GM19467 (cell line): ENCODE results near the gene PPT2.
"Not testable (repeated sequence)": the region's sequence is repeated elsewhere in the genome, so short reads cannot be mapped to it uniquely, and the experiment has no call there.

Experiments used
- ATAC-seq: cut with Tn5 transposase; IDR thresholded peaks from one replicate; pipeline ENCODE4 v1.9.1; 2021; ENCODE audit warnings: mild to moderate bottlenecking, moderate library complexity; ENCODE audit not compliant: unreplicated experiment

The PPT2 gene

DNA sequence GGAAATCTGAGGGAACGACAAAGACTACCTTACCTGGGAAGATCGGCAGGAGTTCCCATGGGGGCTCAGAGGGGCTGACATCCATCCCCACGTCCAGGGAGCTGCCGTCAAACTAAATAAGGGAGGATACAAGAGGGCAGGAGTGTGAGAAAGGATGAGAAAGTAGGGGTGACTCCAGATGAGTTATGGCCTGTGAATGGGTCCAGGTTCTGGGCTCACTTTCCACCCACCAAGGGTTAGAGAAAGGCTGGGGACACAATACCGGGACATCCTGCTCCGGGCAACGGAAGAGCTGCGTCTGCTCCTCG, 26.6 kb upstream of the PPT2 start:
- no peak for ATAC-seq

DNA sequence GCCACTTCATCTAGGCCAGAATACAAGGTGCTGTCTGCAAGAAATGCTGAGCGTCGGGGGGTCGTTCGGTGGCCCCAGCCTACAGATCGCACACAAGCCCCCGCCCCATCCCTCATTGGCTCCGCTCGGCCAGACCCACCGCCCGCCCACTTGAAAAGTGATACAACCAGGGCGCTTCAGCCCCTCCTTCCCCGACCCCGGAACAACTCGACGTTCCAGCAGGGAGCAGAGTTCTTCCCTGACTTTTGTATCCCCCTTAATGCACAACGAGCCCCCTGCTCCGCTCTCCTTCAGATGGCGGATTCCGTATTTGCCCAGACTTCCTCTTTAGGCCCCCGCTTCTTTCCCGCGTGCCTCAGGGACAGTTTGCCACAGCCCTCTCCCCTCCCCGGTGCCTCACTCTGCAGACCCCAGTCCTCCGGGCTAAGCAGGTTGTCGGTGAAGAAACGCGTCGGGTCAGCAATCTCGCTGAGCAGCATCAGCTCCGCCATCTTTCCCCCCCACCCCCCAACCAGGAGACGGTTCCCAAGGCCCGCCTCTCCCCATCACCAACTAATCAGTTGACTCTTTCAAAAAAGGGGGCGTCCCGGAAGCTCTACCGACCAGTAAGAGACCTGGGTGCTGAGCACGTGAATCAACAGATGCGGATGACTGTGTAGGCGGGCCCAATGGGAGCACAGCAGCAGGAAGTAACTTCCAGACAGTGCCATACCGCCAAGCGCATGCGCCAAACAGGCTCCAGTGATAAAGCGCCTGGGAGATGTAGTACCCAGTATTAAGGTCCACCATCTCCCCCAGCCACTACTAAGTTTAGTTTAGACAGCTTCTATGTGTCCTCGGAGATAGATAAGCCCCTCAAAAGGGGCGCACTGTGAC, 26.0 kb upstream of the PPT2 start, which contains the start of gene ATF6B:
ATF6B (minus strand) TSS at position 530 of the 876 bp plus-strand sequence; CDS start at position 491, 39 bp downstream.
- ATAC-seq = peak; percentile 85

DNA sequence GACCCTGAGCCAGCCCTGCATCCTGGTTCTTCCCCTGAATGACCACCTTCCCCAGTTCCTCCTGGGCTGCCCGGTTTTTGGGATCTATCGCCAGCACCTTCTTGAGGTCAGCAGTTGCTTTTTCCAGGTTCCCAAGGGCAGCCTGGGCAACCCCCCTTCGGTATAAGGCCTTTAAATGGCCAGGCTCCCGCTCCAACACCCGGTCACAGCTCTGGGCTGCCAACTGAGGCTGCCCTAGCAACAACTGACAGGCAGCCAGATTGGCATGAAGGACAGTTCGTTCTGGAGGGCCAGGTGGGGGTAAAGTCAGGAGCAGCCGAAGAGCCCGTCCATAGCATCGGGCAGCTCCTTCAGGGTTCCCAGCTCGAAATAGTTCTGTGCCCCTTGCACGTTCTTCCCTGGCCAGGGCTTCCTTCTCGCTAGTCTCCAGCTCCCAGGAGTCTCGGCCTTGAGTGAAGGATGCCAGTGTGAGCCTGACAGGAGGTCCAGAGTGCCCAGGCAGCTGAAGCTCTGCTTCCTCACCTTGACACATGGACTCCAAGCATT, 25.1 kb upstream of the PPT2 start:
- ATAC-seq = no peak

DNA sequence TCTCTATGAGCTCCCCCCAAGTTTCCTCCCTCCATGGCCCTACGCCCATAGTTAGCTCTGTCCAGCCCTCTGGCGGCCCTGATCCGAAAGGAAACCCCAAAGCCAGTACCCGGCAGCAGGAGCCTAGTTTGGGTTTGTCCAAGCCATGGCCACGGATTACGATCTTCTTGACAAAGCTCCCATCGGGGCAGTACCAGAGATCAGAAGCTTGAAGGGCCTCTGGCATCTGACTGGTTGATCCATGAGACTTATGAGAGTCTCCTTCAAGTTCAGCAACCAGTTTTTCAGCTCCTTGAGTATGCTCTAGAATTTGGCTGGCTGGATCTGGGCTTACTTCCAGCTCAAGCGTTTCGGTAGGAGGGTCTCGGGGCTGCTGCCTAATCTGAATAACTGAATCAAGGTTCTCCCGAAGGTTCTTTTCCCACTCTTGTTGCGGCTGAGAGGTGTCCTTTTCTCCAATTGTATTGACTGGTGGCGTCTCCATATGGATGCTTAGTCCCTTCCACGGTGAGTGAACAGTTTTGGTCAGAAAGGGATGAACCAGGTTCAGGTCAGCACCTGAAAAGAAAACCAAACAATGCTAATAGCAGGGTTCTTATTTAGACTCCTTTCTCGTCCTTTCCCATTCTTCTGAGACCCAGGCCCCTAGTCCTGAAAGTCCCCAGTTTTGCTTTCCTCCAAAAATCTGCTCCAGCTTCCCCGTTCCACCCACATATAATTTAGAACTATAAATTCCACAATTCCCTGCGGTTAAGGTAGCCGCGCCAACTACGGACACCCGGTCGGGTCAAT, 24.4 kb upstream of the PPT2 start:
- no peak for ATAC-seq

DNA sequence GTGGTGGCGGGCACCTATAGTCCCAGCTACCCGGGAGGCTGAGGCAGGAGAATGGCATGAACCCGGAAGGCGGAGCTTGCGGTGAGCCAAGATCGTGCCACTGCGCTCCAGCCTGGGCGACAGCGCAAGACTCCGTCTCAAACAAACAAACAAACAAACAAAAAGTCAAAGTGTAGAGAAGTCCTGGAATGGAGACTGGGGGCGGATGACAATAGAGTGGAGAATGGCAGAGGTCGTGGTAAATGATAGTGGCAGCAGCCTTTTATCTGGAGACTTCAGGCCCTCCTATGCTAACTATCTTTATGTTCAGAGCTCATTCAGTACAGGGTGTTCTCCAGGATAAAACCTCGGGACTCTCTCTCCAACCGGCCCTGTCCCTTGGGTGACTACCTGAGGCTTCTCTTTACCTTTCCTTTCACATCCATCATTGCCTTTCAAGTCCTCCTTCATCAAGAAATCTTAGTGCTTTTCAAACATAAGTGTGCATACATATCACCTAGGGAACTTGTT, 22.4 kb upstream of the PPT2 start:
- no peak for ATAC-seq

DNA sequence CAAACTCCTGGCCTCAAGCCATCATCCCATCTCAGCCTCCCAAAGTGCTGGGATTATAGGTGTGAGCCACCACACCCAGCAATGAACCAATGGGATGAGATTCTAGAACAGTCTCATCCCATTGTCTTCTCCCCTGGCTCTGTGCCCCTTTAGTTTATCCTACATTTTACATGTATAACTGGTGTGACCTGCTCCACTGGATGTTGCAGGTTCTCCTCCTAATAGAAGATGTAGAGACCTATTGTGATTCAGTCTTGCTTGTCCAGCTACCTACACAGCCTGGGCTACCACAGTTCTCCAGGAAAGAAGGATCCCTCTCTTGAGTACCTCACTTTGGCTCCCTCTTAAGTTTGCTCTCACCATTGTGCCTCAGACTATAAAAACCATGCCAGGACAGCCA, 21.8 kb upstream of the PPT2 start:
- no peak for ATAC-seq

DNA sequence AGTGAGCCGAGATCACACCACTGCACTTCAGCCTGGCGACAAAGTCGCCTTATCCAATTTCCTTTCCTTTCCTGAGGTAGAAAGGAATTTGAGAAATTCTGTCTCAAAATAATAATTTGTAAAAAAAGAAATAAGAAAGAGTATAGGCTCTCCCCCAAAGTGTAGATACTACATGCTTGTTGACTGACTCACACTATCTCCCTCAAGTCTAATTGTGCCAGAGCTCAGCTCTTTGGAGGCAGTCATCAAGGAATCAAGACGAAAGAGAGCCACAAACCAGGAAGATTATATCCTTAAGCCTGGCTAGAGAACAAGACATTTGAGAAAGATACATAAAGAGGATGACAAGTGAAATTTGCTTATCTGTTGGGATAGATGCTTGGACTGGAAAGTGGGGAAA, 20.2 kb upstream of the PPT2 start:
- ATAC-seq = no peak

DNA sequence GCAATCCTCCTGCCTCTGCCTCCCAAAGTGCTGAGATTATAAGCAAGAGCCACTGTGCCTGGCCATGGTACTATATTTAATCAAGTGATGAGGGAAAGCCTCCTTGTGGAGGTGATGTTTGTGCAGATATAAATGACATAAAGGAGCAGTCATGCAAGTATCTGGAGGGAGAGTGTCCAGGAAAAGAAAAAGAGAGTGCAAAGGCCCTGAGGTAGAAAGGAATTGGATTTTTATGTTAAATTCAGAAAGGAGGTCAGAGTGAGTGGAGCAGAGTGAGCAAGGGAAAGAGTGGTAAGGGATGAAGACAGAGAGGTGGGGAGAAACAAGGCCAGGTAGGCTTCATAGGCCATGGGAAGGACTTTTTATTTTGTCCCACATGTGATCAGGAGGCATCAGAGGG, 16.5 kb upstream of the PPT2 start:
- ATAC-seq = no peak

DNA sequence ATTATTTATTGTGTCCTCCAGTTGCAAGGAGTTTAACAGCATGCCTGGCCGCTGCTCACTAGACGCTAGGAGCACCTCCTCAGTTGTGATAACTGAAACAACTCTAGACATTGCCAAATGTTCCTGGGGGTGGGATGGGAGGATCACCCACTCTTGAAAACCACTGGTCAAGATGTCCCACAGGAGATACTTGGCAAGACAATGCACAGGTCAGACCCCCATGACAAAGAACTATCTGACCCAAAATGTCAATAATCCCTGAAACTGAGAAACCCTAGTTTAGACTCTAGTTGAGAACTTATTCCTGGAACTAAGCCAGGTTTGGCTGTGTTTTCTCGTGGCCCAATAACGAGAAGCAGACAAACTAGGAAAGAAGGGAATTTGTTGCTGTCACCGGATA, 14.4 kb upstream of the PPT2 start:
- no peak for ATAC-seq

DNA sequence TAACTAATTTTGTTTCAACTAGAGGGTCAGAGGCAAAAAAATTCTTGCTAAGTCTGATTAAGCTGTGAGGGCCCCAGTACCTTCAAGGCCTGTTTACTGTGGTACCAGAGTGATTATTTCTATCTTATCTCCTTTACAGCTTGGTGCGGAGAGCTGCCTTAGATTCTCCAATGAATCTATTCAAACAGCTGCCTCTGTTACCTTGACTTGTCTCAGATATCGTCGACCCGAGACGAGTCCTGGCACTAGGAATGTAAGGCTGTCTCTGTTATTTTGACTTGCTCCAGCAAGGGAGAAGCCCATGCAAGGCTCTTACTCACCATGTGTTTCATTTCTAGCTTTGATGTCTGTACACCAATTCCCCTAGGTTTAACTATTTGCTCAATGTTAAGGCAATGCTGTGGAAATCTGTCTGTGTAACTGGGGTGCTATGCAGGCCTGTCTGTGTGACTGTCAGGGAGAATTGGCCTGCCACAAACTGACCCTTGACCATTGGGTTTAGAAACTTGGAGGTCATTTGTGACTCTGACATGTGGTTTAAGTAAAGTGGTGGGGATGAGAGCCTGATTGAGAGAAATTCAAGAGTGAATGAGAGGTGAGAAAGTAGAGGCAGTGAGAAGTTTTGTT, 13.4 kb upstream of the PPT2 start:
- ATAC-seq = no peak

DNA sequence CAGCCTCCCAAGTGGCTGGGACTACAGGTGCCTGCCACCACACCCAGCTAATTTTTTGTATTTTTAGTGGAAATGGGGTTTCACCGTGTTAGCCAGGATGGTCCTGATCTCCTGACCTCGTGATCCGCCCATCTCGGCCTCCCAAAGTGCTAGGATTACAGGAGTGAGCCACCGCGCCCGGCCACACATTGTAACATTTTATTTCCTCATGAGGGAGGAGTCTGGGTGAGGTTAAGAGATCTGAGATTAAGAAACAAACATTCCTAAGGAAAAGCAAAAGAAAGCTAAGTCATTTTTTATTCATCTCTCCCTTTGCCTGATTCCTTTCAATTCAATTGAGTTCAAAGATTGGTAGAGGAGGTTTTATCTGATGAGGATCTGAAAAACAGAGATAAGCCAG, 9.7 kb upstream of the PPT2 start:
- not testable (repeated sequence) for ATAC-seq

DNA sequence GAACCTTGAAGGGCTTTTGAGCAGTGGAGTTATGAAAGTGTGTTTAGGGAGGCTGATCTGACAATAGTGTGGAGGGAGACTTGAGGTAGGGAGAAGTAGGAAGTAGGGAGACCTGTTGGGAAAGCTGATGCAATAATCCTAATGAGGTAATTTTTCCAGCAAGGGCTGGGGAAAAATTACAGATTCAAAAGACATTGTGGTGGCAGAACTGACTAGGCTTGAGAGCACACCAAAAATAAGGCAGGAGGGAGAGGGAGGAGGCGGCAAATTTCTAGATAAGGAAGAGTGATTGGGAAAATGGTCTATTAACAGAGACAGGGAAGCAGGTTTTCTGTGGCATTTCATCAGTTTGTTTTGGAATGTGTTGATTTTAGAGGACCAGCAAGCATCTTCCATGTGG, 7.7 kb upstream of the PPT2 start:
- no peak for ATAC-seq

DNA sequence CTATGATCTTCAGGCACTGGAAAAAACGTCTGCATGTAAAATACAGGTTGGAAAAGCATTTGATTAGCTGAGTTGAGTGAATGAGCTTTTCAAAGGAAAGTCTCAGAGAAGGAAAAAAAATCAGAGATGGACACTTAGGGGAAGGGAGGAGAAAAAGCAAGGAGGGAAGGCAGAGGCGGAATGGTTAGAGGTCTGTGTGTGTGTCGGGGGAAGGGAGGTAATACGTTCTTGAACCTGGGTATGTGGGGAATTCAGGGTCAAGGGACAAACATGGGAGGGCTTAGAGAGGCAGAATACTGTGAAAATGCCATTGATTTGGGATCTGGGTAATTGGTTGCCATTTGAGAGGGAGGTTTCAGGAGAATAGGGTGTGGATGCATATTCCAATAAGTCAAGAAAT, 7.3 kb upstream of the PPT2 start:
- ATAC-seq = no peak

DNA sequence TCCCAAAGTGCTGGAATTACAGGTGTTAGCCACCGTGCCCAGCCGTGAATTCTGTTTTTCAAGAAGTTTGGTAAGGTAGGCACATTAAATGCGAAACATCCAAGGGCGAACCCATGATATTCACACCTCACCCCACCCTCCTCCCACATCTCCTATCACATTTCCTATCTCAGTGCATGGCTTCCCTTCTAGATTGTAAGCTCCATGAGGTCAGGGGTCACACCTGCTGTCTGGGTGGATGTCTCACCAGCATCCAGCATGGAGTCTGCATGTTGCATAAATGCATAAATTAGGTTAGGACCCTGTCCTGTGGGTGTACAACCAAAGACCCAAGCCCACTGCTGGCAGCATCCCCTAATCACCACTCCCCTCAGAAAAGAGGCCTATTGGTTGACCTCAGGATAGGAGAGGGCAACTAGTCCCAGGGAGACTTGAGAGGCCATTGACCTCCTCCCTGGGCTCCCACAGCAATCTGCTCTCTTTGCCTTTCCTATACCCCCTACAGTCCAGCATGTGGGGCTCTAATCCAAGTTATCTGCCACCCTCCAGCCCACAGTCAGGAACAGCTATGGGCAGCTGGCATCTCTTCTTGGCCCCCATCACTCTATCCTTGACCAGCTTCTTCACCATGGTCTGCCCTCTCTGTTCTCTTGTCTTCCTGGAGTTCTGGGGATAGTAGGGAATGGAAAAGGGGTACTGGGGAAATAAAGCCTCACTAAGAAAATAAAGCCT, 6.4 kb upstream of the PPT2 start:
- ATAC-seq = no peak

DNA sequence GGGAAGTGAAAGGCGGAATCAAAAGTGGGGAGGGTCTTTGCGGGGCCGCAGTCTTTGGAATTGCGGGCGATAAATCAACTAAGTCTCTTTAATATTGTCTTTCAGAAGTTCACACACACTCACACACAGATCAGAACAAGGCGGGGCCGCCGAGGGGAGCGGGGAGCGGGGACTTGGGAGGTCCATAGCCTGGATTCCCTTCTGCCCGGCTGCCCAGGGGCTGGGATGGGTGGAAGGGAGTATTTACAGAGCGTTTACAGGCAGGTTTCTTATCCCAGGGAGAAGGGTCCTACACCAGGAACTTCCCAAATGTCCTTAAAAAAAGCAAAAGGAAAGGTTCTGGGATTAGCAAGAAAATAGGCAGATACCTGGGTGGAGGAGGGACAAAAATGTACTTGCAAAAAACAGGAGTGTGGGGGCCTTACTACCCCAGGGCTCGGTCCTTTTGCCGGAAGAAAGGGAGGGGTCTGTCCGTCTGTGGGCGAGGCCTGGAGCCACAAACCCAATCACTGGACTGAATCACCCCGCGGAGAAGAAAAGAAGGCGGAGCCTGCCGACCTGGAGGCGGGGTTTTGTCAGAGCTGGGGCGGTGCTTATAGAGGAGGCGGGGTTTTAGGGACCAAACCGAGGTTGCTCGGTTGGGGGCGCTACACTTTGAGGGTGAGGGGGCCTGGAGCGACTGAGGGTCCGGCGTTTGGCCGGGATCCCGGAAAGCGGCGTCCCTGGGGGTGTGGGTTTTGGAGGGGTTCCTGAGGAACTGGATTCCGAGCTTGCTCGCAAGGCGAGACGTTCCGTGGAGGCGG, 5.5 kb upstream of the PPT2 start:
- no peak for ATAC-seq

DNA sequence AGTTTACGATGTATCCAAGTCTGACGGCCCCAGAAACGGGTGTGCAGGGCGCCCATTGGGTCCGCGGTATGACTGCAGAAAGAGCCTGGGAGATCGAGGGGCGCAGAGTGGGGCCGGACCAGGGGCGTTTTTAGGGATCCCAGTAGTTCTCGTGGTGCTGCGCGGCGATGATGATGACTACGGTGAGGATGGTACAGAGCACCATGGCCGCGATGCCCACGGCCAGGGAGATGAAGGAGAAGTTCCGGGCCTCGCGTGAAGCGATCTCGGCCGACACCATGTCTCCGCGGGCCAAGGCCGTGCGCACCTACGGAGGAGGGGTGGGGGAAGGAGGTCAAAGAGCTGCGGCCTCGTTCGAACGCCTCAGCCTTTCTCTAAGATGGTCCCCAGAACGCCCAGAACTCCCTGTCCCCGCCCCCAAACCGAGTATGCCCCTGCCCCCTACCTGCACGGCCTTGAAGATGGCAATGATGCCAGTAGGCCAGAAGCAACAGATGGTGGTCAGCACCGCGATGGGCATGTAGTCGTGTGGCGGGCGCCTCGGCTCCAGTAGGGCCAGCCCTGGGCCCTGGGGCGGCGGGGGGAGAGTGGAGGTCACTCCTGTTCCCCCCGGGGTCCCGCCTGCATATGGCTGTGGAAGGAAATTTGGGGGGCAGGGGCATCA, 4.7 kb upstream of the PPT2 start:
- ATAC-seq = no peak

DNA sequence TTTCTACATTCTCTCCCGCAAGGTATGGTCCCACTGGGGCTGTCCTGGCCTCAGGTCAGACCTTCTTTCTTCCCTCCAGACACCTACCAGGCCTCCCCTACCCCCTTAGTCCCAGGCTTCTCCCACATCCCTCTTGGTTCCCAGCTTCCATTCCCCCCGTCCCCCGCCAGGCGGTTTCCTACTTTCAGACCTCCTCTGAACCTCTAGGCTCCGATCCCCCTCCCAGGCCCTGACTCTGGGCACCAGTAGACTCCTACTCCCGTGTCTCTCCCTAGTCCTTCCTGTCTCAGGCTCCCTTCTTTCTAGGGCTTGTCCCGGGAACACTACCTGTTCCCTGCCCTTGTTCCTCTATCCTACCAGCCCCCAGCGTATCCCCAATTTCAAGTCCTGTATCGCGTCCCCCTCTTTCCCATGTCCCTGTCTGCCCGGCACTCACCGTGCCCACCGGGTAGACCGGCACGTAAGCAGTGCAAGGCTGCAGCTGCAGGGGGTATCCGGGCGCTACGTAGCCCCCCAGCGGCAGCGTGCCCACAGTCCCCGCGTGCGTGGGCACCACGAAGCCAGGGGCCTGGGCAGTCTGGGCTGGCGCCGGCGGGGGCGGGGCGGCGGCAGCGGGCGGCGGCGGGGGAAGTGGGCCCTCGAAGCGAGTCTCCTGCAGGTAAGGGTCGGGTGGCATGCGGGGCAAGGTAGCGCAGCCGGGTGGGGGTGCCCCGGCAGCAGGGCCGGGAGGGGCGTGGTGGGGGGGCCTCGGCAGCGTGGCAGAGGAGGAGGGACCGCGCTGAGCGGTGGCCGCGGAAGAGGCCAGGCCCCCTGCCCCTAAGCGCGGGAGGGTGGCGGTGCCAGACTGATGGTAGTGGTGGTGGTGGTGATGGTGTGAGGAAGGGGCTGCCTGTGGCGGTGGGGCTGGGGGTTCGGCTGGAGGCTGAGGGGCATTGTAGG, 3.7 kb upstream of the PPT2 start:
- ATAC-seq = no peak

DNA sequence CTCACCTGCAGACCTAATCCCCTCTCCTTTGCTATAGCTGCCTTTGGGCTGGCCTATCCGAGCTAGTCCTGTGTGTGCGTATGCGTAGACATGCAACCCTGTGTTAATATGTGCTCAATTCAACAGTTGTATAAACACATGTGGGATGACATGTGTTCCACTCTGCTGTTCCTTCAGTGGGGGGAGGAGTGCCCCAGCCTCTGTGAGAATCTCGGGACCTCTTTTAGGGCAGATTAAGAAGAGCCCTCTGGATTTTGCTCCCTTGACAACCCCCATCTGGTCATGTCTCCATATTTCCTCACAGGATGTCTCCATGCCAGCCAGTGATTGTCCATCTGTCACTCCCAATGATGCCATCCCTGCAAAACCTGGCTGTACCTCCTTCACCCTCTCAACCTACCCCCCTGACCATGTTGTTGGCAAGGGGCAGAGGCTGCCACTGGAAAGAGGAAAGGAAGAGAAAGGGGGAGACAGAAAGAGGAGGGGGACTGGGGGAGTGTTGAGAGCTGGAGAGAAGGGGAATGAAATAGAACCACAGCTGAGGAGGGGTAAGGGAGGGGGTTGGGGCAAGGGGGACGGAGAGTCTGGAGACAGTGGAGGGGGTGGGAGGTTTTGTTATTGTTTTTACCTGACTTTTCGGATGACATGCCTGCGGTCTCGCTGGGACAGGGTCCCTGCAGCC, 2.6 kb upstream of the PPT2 start:
- ATAC-seq = no peak
